RKO (cell line): Measurements from ENCODE around the gene FAM20C.

Experiments
- DNase-seq: peaks from one replicate; pipeline ENCODE4 v3.0.0-alpha.2; 2016; ENCODE audit warnings: low spot score

The FAM20C gene

GRCh38 chr7:307970-308369 is 115.6 kb downstream of the FAM20C start:
- no peak for DNase-seq

GRCh38 chr7:309586-310228 is 117.3 kb downstream of the FAM20C start:
- DNase-seq, result no peak
